Spleen (tissue), 7 donors: Measurements from ENCODE around the gene BUB1B.

Experiments
- CTCF ChIP-seq, 11 experiments: fragments of 200-600 bp in 7 of 11; fragments of 450-650 bp in 4 of 11; sonication (generic) in 4 of 11; IDR thresholded peaks in 8 of 11; conservative IDR thresholded peaks in 3 of 11; 1 replicate in 7 of 11; 2 replicates in 4 of 11; pipeline versions ENCODE4 v1.4.0 to v1.8.0; 2016 to 2021; ENCODE audit warnings: antibody characterized with exemption in 11 of 11, inconsistent platforms in 4 of 11, mild to moderate bottlenecking in 1 of 11
- POLR2A ChIP-seq, 3 donors: fragments of 450-650 bp; IDR thresholded peaks; one replicate each; pipeline ENCODE4 v1.5.1; 2017; ENCODE audit warnings: antibody characterized with exemption in 3 of 3, mild to moderate bottlenecking in 1 of 3
- POLR2AphosphoS5 ChIP-seq, 3 donors: sonication (generic); formaldehyde crosslinking; IDR thresholded peaks; one replicate each; pipeline ENCODE4 v1.5.1; 2017; ENCODE audit warnings: antibody characterized with exemption in 3 of 3
- donor health status: DM: no; HTN: no; CAD: no; lungs with moderate emphysema.
- donor health status: DM: no; HTN: no; CAD: no.
- donor health status: DM: no; HTN: no; CAD: no.

GRCh38 chr15:40137303-40138200, 23.3 kb upstream of the BUB1B start:
- no peak for TF ChIP-seq CTCF (IDR thresholded peaks at IDR 0.05 in 8 of 11, conservative IDR thresholded peaks at IDR 0.05 in 3 of 11)
- TF ChIP-seq POLR2A (IDR thresholded peaks at IDR 0.05) = no peak
- TF ChIP-seq POLR2AphosphoS5 (IDR thresholded peaks at IDR 0.05) = no peak
